Fibroblast of lung (primary cell): Measurements from ENCODE around the gene FZR1.

Source experiments
- EZH2 ChIP-seq: IDR thresholded peaks from 2 replicates; pipeline ENCODE4 v1.5.1; 2012; ENCODE audit warnings: low read length, control low read depth, mild to moderate bottlenecking; ENCODE audit errors: missing control alignments
- TF ChIP-seq, protein P1 (sequence below), 2 donors: IDR thresholded peaks in 1 of 2; conservative IDR thresholded peaks in 1 of 2; 1 replicate in 1 of 2; 2 replicates in 1 of 2; pipeline ENCODE4 v1.5.1; 2011 to 2012; ENCODE audit warnings: low read length in 2 of 2, control low read depth in 1 of 2, inconsistent platforms in 1 of 2, low read depth in 1 of 2, mild to moderate bottlenecking in 1 of 2

DNA sequence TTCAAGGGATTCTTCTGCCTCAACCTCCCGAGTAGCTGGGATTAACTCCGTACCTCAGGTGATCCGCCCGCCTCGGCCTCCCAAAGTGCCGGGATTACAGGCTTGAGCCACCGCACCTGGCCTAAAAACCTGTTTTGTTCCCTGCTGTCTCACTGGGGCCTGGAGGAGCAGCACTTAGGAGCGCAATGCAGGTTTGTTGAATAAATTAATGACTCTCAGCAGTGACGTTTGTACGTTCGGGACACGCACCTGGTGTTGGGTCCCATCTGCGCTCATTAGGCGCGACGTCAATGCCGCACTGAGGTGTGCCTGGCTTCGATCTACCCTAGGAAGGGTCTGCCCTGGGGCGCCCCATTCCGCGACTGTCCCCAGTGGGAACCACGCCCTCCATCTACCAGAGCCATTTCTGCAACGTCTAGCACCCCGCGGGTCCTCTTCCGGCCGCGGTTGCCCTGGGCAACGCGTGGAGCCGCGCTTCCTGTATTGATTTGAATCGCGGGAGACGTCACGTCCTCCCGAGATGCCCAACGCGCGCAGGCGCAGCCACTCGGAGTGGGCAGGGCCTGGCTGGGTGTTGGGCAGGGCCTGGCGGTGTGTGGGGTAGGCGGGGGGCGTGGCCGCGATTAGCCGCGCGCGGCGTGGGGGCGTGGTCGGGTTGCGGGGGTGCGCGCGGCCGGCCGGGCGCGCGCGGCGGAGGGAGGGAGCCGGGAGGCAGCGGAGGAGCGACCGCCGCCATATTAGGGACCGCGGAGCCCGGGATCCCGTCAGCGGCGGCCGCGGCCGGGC lies at the start of gene FZR1:
- TF ChIP-seq, protein P1, sequence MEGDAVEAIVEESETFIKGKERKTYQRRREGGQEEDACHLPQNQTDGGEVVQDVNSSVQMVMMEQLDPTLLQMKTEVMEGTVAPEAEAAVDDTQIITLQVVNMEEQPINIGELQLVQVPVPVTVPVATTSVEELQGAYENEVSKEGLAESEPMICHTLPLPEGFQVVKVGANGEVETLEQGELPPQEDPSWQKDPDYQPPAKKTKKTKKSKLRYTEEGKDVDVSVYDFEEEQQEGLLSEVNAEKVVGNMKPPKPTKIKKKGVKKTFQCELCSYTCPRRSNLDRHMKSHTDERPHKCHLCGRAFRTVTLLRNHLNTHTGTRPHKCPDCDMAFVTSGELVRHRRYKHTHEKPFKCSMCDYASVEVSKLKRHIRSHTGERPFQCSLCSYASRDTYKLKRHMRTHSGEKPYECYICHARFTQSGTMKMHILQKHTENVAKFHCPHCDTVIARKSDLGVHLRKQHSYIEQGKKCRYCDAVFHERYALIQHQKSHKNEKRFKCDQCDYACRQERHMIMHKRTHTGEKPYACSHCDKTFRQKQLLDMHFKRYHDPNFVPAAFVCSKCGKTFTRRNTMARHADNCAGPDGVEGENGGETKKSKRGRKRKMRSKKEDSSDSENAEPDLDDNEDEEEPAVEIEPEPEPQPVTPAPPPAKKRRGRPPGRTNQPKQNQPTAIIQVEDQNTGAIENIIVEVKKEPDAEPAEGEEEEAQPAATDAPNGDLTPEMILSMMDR (conservative IDR thresholded peaks at IDR 0.05 in 1 of 2, IDR thresholded peaks at IDR 0.05 in 1 of 2; ENCODE audit: low read depth in 1 of 2, low read length in 2 of 2) = no peak
- TF ChIP-seq EZH2 = no peak
